HS-27A (cell line): ENCODE measurements around the gene FOXP2.
"Not testable (repeated sequence)": the region's sequence is repeated elsewhere in the genome, so short reads cannot be mapped to it uniquely, and the experiment has no call there.

Experiments used
- DNase-seq: peaks from one replicate; pipeline ENCODE4 v3.0.0-alpha.2; 2012; ENCODE audit warnings: low read depth, missing footprints

Gene FOXP2

GRCh38 chr7:114588506-114588905, 173.9 kb downstream of the FOXP2 start:
- no peak for DNase-seq

- no peak for DNase-seq
Observed at GRCh38 chr7:114589436-114589835, 174.8 kb downstream of the FOXP2 start.

- DNase-seq, result no peak
Observed at GRCh38 chr7:114590298-114590697, 175.7 kb downstream of the FOXP2 start.

GRCh38 chr7:114598946-114599345, 184.3 kb downstream of the FOXP2 start:
- DNase-seq, result no peak

- DNase-seq, result no peak
Observed at GRCh38 chr7:114606100-114606499, 191.5 kb downstream of the FOXP2 start.

GRCh38 chr7:114608822-114609221, 194.2 kb downstream of the FOXP2 start:
- DNase-seq, result not testable (repeated sequence)

GRCh38 chr7:114620208-114620607, 205.6 kb downstream of the FOXP2 start:
- no peak for DNase-seq

- no peak for DNase-seq
Observed at GRCh38 chr7:114622221-114622620, 207.6 kb downstream of the FOXP2 start.

GRCh38 chr7:114623146-114623545, 208.5 kb downstream of the FOXP2 start:
- no peak for DNase-seq

- DNase-seq, result no peak
Observed at GRCh38 chr7:114627231-114627630, 212.6 kb downstream of the FOXP2 start.

GRCh38 chr7:114628362-114628761, 213.7 kb downstream of the FOXP2 start:
- DNase-seq, result no peak

GRCh38 chr7:114629762-114630161, 215.1 kb downstream of the FOXP2 start:
- DNase-seq, result no peak

- no peak for DNase-seq
Observed at GRCh38 chr7:114630201-114630990, 215.8 kb downstream of the FOXP2 start.

GRCh38 chr7:114631249-114631822, 216.7 kb downstream of the FOXP2 start:
- DNase-seq, result no peak

GRCh38 chr7:114639451-114639850, 224.8 kb downstream of the FOXP2 start:
- no peak for DNase-seq

GRCh38 chr7:114644455-114644854, 229.8 kb downstream of the FOXP2 start:
- DNase-seq, result no peak

- DNase-seq, result no peak
Observed at GRCh38 chr7:114645451-114645850, 230.8 kb downstream of the FOXP2 start.

- no peak for DNase-seq
Observed at GRCh38 chr7:114647518-114647917, 232.9 kb downstream of the FOXP2 start.

GRCh38 chr7:114648117-114648516, 233.5 kb downstream of the FOXP2 start:
- DNase-seq, result no peak

GRCh38 chr7:114648680-114649079, 234.1 kb downstream of the FOXP2 start:
- DNase-seq, result no peak

- DNase-seq, result no peak
Observed at GRCh38 chr7:114649689-114650088, 235.1 kb downstream of the FOXP2 start.

- no peak for DNase-seq
Observed at GRCh38 chr7:114650491-114650890, 235.9 kb downstream of the FOXP2 start.

GRCh38 chr7:114652041-114652440, 237.4 kb downstream of the FOXP2 start:
- DNase-seq, result no peak
